IMR-90 (cell line): ENCODE results near the gene CCDC97. TPM values are rescaled to one million over a fixed set of nuclear protein-coding genes. Genes with fewer than 3 reads are reported as not detected.

Experiments used
- ATAC-seq: fragments of 200-7000 bp; cut with Tn5 transposase; 2 replicates; pipeline ENCODE4 v1.9.1; 2020; ENCODE audit warnings: low read depth, mild to moderate bottlenecking, moderate library complexity
- BruUV-seq: library from RNA; stranded (reverse); fragments of 400-500 nt; replicated peaks from 2 replicates; lab custom pipeline; 2021; lab: Mats Ljungman, UMichigan
- CTCF ChIA-PET: fragments of 300-600 bp; formaldehyde crosslinking; extraction: SDS; loops from one replicate; lab custom pipeline; 2021; ENCODE audit warnings: antibody characterized with exemption; lab: Yijun Ruan, JAX
- POLR2A ChIA-PET: fragments of 300-600 bp; sonication (Branson Sonifier 250); formaldehyde crosslinking; loops from one replicate; lab custom pipeline; 2022; ENCODE audit warnings: antibody characterized with exemption; ENCODE audit not compliant: unreplicated experiment; lab: Charles Lee
- DNase-seq: peaks from one replicate; pipeline ENCODE4 v3.0.0; 2013
- H2AFZ ChIP-seq: replicated peaks from 2 replicates; pipeline ENCODE3; 2013; ENCODE audit warnings: low read length, mild to moderate bottlenecking; ENCODE audit not compliant: poor library complexity
- H2AK5ac ChIP-seq: 2 replicates; pipeline ENCODE4 v1.6.1; 2013; ENCODE audit warnings: low read depth, low read length, inconsistent platforms
- H2AK9ac ChIP-seq: replicated peaks from 2 replicates; pipeline ENCODE3; 2013; ENCODE audit warnings: mild to moderate bottlenecking, low read depth, low read length, moderate library complexity; ENCODE audit not compliant: poor library complexity
- H2BK120ac ChIP-seq: 2 replicates; pipeline ENCODE4 v1.6.1; 2013; ENCODE audit warnings: low read depth, low read length, inconsistent platforms
- H2BK15ac ChIP-seq: 3 replicates; pipeline ENCODE4 v1.6.1; 2013; ENCODE audit warnings: low read depth, low read length, inconsistent platforms
- H2BK20ac ChIP-seq: 2 replicates; pipeline ENCODE4 v1.6.1; 2013; ENCODE audit warnings: low read depth, mild to moderate bottlenecking, inconsistent platforms, low read length, moderate library complexity
- H2BK5ac ChIP-seq: 2 replicates; pipeline ENCODE4 v1.6.1; 2013; ENCODE audit warnings: mild to moderate bottlenecking, low read depth, low read length, inconsistent platforms; ENCODE audit not compliant: poor library complexity, severe bottlenecking
- H3K14ac ChIP-seq: replicated peaks from 2 replicates; pipeline ENCODE4 v1.6.1; 2013; ENCODE audit warnings: low read depth, low read length, inconsistent platforms
- H3K18ac ChIP-seq: 2 replicates; pipeline ENCODE4 v1.6.1; 2013; ENCODE audit warnings: low read depth, low read length, control low read depth
- H3K23ac ChIP-seq: 2 replicates; pipeline ENCODE4 v1.6.1; 2013; ENCODE audit warnings: low read depth, low read length, inconsistent platforms
- H3K27ac ChIP-seq: 2 replicates; pipeline ENCODE4 v1.5.1; 2013; ENCODE audit warnings: mild to moderate bottlenecking, control low read depth, low read length; ENCODE audit not compliant: insufficient read depth
- H3K27me3 ChIP-seq: 2 replicates; pipeline ENCODE4 v1.6.1; 2013; ENCODE audit warnings: low read length; ENCODE audit not compliant: control insufficient read depth, insufficient read depth
- H3K36me3 ChIP-seq: 2 replicates; pipeline ENCODE4 v1.6.1; 2013; ENCODE audit warnings: low read length, mixed read lengths; ENCODE audit not compliant: control insufficient read depth, insufficient read depth
- H3K4ac ChIP-seq: 2 replicates; pipeline ENCODE4 v1.6.1; 2013; ENCODE audit warnings: low read depth, low read length, inconsistent platforms
- H3K4me1 ChIP-seq: 2 replicates; pipeline ENCODE4 v1.6.1; 2013; ENCODE audit warnings: low read length, mixed read lengths; ENCODE audit not compliant: control insufficient read depth, insufficient read depth
- H3K4me2 ChIP-seq: 2 replicates; pipeline ENCODE4 v1.6.1; 2013; ENCODE audit warnings: low read depth, mild to moderate bottlenecking, control low read depth, low read length, moderate library complexity
- H3K4me3 ChIP-seq: 2 replicates; pipeline ENCODE4 v1.5.1; 2013; ENCODE audit warnings: low read depth, mild to moderate bottlenecking, control low read depth, low read length, moderate library complexity; ENCODE audit not compliant: insufficient read depth
- H3K56ac ChIP-seq: 2 replicates; pipeline ENCODE4 v1.6.1; 2013; ENCODE audit warnings: low read length, inconsistent platforms; ENCODE audit not compliant: insufficient read depth; ENCODE audit errors: extremely low read depth
- H3K79me1 ChIP-seq, 2 experiments: 2 replicates each; pipeline ENCODE4 v1.6.1; 2013; ENCODE audit warnings: low read length in 2 of 2, inconsistent platforms in 1 of 2, low read depth in 1 of 2
- H3K9ac ChIP-seq: 2 replicates; pipeline ENCODE4 v1.6.1; 2013; ENCODE audit warnings: low read depth, low read length, control low read depth
- H3K9me1 ChIP-seq: 2 replicates; pipeline ENCODE4 v1.6.1; 2013; ENCODE audit warnings: low read length, inconsistent platforms; ENCODE audit not compliant: insufficient read depth
- H3K9me3 ChIP-seq: 2 replicates; pipeline ENCODE4 v1.6.1; 2013; ENCODE audit warnings: low read length; ENCODE audit not compliant: control insufficient read depth, insufficient read depth
- H4K20me1 ChIP-seq: 2 replicates; pipeline ENCODE4 v1.6.1; 2013; ENCODE audit warnings: low read length, inconsistent platforms; ENCODE audit not compliant: insufficient read depth
- H4K5ac ChIP-seq: 2 replicates; pipeline ENCODE4 v1.6.1; 2013; ENCODE audit warnings: mild to moderate bottlenecking, low read depth, low read length, control low read depth
- H4K8ac ChIP-seq, 2 experiments: 2 replicates each; pipeline ENCODE4 v1.6.1; 2013; ENCODE audit warnings: low read depth in 2 of 2, low read length in 2 of 2, control low read depth in 1 of 2, inconsistent platforms in 1 of 2
- H4K91ac ChIP-seq: 2 replicates; pipeline ENCODE4 v1.6.1; 2013; ENCODE audit warnings: low read depth, low read length, inconsistent platforms; ENCODE audit not compliant: insufficient read depth
- BHLHE40 ChIP-seq: fragments of 150-350 bp; IDR thresholded peaks from 2 replicates; pipeline ENCODE4 v1.6.1; 2016; ENCODE audit warnings: mild to moderate bottlenecking, low read depth, low read length
- CHD1 ChIP-seq: IDR thresholded peaks from 2 replicates; pipeline ENCODE4 v1.6.1; 2012; ENCODE audit warnings: low read depth, low read length, improper control_type of control experiment
- MAZ ChIP-seq: IDR thresholded peaks from 2 replicates; pipeline ENCODE4 v1.6.1; 2012; ENCODE audit warnings: low read depth, mild to moderate bottlenecking, low read length, improper control_type of control experiment, moderate library complexity, borderline replicate concordance
- MXI1 ChIP-seq: IDR thresholded peaks from 2 replicates; pipeline ENCODE4 v1.6.1; 2012; ENCODE audit warnings: low read depth, mild to moderate bottlenecking, low read length, moderate library complexity, borderline replicate concordance
- RAD21 ChIP-seq: IDR thresholded peaks from 2 replicates; pipeline ENCODE4 v1.6.1; 2012; ENCODE audit warnings: low read length, improper control_type of control experiment
- WGBS, 2 experiments: methylation state at CpG; one replicate each; pipeline versions ENCODE4 v1.1.5 to v1.1.7; 2013; ENCODE audit warnings: missing lambda C conversion rate in 2 of 2; ENCODE audit not compliant: insufficient read length in 1 of 2; ENCODE audit errors: extremely low coverage in 2 of 2; 5-methylcytosine and 5-hydroxymethylcytosine counted together
- dilution Hi-C: fragments of 300-500 bp; cut with HindIII; formaldehyde crosslinking; loops from one replicate; pipeline ENCODE4 v1.14.3; 2018; ENCODE audit warnings: low sequenced_read_pairs; ENCODE audit not compliant: unreplicated experiment
- in situ Hi-C: fragments of 300-500 bp; cut with MboI; formaldehyde crosslinking; loops from 3 replicates; pipeline ENCODE4 v1.14.3; 2019; ENCODE audit warnings: low sequenced_read_pairs, inconsistent platforms, mixed read lengths
- intact Hi-C: fragments of 100-400 bp; cut with micrococcal nuclease; formaldehyde crosslinking; loops from 2 replicates; pipeline ENCODE4 v1.10.0; 2022
- polyA plus RNA-seq, 3 experiments: library from polyadenylated mRNA; depleted of rRNA; stranded (reverse); fragments of >200 nt; gene quantifications; 2 replicates each; pipeline ENCODE4 v1.2.3, GENCODE V29; 2012; ENCODE audit warnings: low replicate concordance in 1 of 3
- total RNA-seq: library from RNA; depleted of rRNA; stranded (reverse); fragments of >200 nt; gene quantifications from 2 replicates; pipeline ENCODE4 v1.2.3, GENCODE V29; 2012

CCDC97 gene
- total and polyA plus RNA-seq, 2 of the 4 experiments (the other 2 are of a cell fraction) = 4.1 to 11.0 TPM

- Histone ChIP-seq H2AFZ (peak overlapping the region; percentile 91), H3K4me2 (peak overlapping the region; percentile 98), H3K18ac (no peak overlapping the region), H3K9me3 (no peaks in the 10 kb centered on the region), H3K4ac (peak overlapping the region; percentile 5), H3K9me1 (no peaks in the 10 kb centered on the region), H4K20me1 (peaks cover 61% of the 10 kb centered on the region), H3K79me1 (peaks cover 19 to 67% of the 10 kb centered on the region in 2 experiments; a peak in 3 of 4 replicates), H4K91ac (peak overlapping the region; percentile 31; the same call in 1 of the 2 replicates), H2BK20ac (no peak overlapping the region), H3K23ac (peak overlapping the region; percentile 20), H2BK15ac (no peak overlapping the region), H3K27ac (peak overlapping the region; percentile 10; the same call in 1 of the 2 replicates), H3K9ac (peak overlapping the region; percentile 84), H3K4me3 (peak overlapping the region; percentile 76), H3K27me3 (no peaks in the 10 kb centered on the region), H2BK120ac (no peak overlapping the region), H2AK5ac (peak overlapping the region; percentile 33), H3K14ac (peak overlapping the region; percentile 28), H2BK5ac (no peak overlapping the region), H3K36me3 (peaks cover 7% of the 10 kb centered on the region), H4K5ac (no peak overlapping the region), H4K8ac (peak overlapping the region in 1 of 2 experiments; percentile 28; a peak in 1 of 4 replicates), H3K4me1 (no peaks in the 10 kb centered on the region), H3K56ac (no peak overlapping the region), H2AK9ac (peak overlapping the region; percentile 98)
- ATAC-seq (no peak), DNase-seq (peak; percentile 21)
- ChIA-PET CTCF (no interaction called here), POLR2A (interaction anchor here (0.6 kb wide), 1 partner anchor 313 kb away, joined by 7 read pairs; no protein-coding TSS in a partner anchor)
- WGBS, 2 experiments = 10% methylated on average over 17 of the region's 22 CpGs; no CpG with 5 or more reads in 1 of the 2 experiments
- intact Hi-C loops = loop anchor here (5.0 kb wide), 2 partner anchors 46 to 89 kb away; partner anchors contain the start of genes BCKDHA, EXOSC5 and HNRNPUL1
- dilution Hi-C loops = no loop called here
- in situ Hi-C loops = no loop called here
- TF ChIP-seq MAZ (no peak), MXI1 (peak; percentile 94), RAD21 (no peak), CHD1 (peak; percentile 88; the same call in 1 of the 2 replicates), BHLHE40 (no peak)
- BruUV-seq = no TSS peak
These were observed 40.9 kb downstream of the CCDC97 start for GRCh38 chr19:41350735-41351338.
